Loucy (cell line): ENCODE measurements around the gene ADGRE1.

Experiments
- H2AFZ ChIP-seq: fragments of 200-600 bp; sonication (generic); 2 replicates; pipeline ENCODE4 v1.6.0; 2016; ENCODE audit warnings: antibody characterized with exemption, mild to moderate bottlenecking, low read length, moderate library complexity
- H3F3A ChIP-seq: fragments of 200-600 bp; 2 replicates; pipeline ENCODE4 v1.6.0; 2016; ENCODE audit warnings: antibody characterized with exemption, low read depth, mild to moderate bottlenecking
- H3K27me3 ChIP-seq: fragments of 200-600 bp; sonication (generic); 2 replicates; pipeline ENCODE4 v1.6.1; 2014; ENCODE audit warnings: low read length, mild to moderate bottlenecking; ENCODE audit not compliant: insufficient read depth, poor library complexity, severe bottlenecking
- H3K36me3 ChIP-seq: fragments of 200-600 bp; sonication (generic); 2 replicates; pipeline ENCODE4 v1.6.1; 2016; ENCODE audit warnings: low read length; ENCODE audit not compliant: insufficient read depth
- H3K4me1 ChIP-seq: fragments of 200-600 bp; sonication (generic); 2 replicates; pipeline ENCODE4 v1.5.1; 2014; ENCODE audit warnings: low read length, mild to moderate bottlenecking; ENCODE audit not compliant: insufficient read depth, poor library complexity, severe bottlenecking
- H3K4me2 ChIP-seq: fragments of 200-600 bp; sonication (generic); 2 replicates; pipeline ENCODE4 v1.6.0; 2014; ENCODE audit warnings: antibody characterized with exemption, low read length, low read depth, mild to moderate bottlenecking; ENCODE audit not compliant: poor library complexity, severe bottlenecking
- H3K4me3 ChIP-seq: fragments of 200-600 bp; sonication (generic); 2 replicates; pipeline ENCODE4 v1.5.1; 2014; ENCODE audit warnings: low read length, mild to moderate bottlenecking, mixed read lengths; ENCODE audit not compliant: poor library complexity, severe bottlenecking
- H3K79me2 ChIP-seq: fragments of 200-600 bp; sonication (generic); 2 replicates; pipeline ENCODE4 v1.6.1; 2014; ENCODE audit warnings: low read length; ENCODE audit not compliant: insufficient read depth
- H3K9ac ChIP-seq: fragments of 200-600 bp; sonication (generic); 2 replicates; pipeline ENCODE4 v1.6.0; 2014; ENCODE audit warnings: mild to moderate bottlenecking, low read depth, low read length, moderate library complexity; ENCODE audit not compliant: poor library complexity, severe bottlenecking
- H3K9me2 ChIP-seq: fragments of 200-600 bp; sonication (generic); replicated peaks from 2 replicates; pipeline ENCODE4 v1.6.1; 2016; ENCODE audit warnings: low read depth, low read length, mixed read lengths
- H3K9me3 ChIP-seq: fragments of 200-600 bp; sonication (generic); 2 replicates; pipeline ENCODE4 v1.6.1; 2014; ENCODE audit warnings: mild to moderate bottlenecking, antibody characterized with exemption, low read length, low read depth; ENCODE audit not compliant: insufficient read depth
- H4K20me1 ChIP-seq: fragments of 200-600 bp; sonication (generic); 2 replicates; pipeline ENCODE4 v1.6.0; 2014; ENCODE audit warnings: antibody characterized with exemption, low read length, mild to moderate bottlenecking; ENCODE audit not compliant: insufficient read depth, poor library complexity, severe bottlenecking
- CTCF ChIP-seq: fragments of 200-600 bp; sonication (generic); conservative IDR thresholded peaks from 2 replicates; pipeline ENCODE4 v1.5.1; 2014; ENCODE audit warnings: mild to moderate bottlenecking, antibody characterized with exemption, low read length
- EZH2phosphoT487 ChIP-seq: fragments of 200-600 bp; IDR thresholded peaks from 2 replicates; pipeline ENCODE4 v1.6.1; 2018; ENCODE audit warnings: antibody characterized with exemption, mild to moderate bottlenecking, moderate library complexity, borderline replicate concordance

Gene ADGRE1

GRCh38 chr19:6877766-6878165, 9.6 kb upstream of the ADGRE1 start:
- Histone ChIP-seq H3K9me3 (no peaks in the 10 kb centered on the region), H4K20me1 (no peaks in the 10 kb centered on the region), H3K4me2 (no peak overlapping the region), H3K4me1 (peaks cover 7% of the 10 kb centered on the region), H3K27me3 (no peaks in the 10 kb centered on the region), H3K9me2 (no peaks in the 10 kb centered on the region), H3K4me3 (no peak overlapping the region), H3K36me3 (no peaks in the 10 kb centered on the region), H3K9ac (no peak overlapping the region), H3K79me2 (no peaks in the 10 kb centered on the region), H3F3A (no peaks in the 10 kb centered on the region), H2AFZ (no peak overlapping the region)
- TF ChIP-seq EZH2phosphoT487: no peak
- no peak for TF ChIP-seq CTCF

DNA sequence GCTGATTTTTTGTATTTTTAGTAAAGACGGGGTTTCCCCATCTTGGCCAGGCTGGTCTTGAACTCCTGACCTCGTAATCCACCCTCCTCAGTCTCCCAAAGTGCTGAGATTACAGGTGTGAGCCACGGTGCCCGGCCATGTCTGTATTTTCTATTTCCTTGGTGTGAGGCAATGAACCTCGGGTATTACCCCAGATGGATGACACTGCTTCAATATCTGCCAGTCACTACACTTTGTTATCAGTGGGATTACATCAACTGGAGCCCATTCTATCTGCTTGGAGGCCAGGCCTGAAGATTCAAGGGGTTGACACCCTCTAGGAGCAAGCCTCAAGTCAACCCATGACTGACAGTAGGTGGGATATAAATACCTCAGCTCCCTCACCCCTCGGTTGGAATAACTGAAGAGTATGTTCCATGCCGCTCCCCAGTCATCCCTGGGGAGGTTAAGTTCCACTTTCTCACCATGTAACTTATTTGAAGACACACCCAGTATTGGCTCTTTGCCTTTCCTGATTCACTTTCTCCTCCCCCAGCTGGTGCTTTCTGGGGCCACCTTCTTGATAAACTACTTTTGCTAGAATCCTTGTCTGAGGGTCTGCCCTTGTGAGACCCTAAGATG, 992 bp upstream of the ADGRE1 start:
- Histone ChIP-seq H3K9ac (no peak overlapping the region), H3K4me1 (peaks cover 22% of the 10 kb centered on the region), H3K9me2 (no peaks in the 10 kb centered on the region), H3K79me2 (no peaks in the 10 kb centered on the region), H4K20me1 (no peaks in the 10 kb centered on the region), H3K4me3 (no peak overlapping the region), H2AFZ (no peak overlapping the region), H3F3A (no peaks in the 10 kb centered on the region), H3K27me3 (no peaks in the 10 kb centered on the region), H3K4me2 (no peak overlapping the region), H3K36me3 (no peaks in the 10 kb centered on the region), H3K9me3 (no peaks in the 10 kb centered on the region)
- TF ChIP-seq EZH2phosphoT487: no peak
- no peak for TF ChIP-seq CTCF

GRCh38 chr19:6888967-6889366, 1.6 kb downstream of the ADGRE1 start:
- no peak overlapping the region for H3K9ac ChIP-seq
- TF ChIP-seq CTCF (no peak), EZH2phosphoT487 (no peak)

More at GRCh38 chr19:6888967-6889366, 1.6 kb downstream of the ADGRE1 start:
- H3K4me1 ChIP-seq: peaks cover 45% of the 10 kb centered on the region
- H3F3A ChIP-seq: 0 out of 2 replicates have a peak, but pooled peaks cover 6% of the 10 kb centered on the region
- no peaks in the 10 kb centered on the region for H3K79me2 ChIP-seq
- no peak overlapping the region for H3K4me3 ChIP-seq
- no peak overlapping the region for H3K4me2 ChIP-seq
- no peaks in the 10 kb centered on the region for H3K36me3 ChIP-seq
- H4K20me1 ChIP-seq: no peaks in the 10 kb centered on the region
- H2AFZ ChIP-seq: no peak overlapping the region
- H3K27me3 ChIP-seq: no peaks in the 10 kb centered on the region
- no peaks in the 10 kb centered on the region for H3K9me3 ChIP-seq
- H3K9me2 ChIP-seq: no peaks in the 10 kb centered on the region
